Ishikawa (cell line): ENCODE measurements around the gene OR8A1.

Experiments used
- CEBPB ChIP-seq: IDR thresholded peaks from 2 replicates; pipeline ENCODE4 v1.6.1; 2012
- CREB1 ChIP-seq: IDR thresholded peaks from 2 replicates; pipeline ENCODE4 v1.6.1; 2012; ENCODE audit warnings: low read depth
- EGR1 ChIP-seq: IDR thresholded peaks from 2 replicates; pipeline ENCODE4 v1.6.1; 2012
- EP300 ChIP-seq: IDR thresholded peaks from 2 replicates; pipeline ENCODE4 v1.6.1; 2012; ENCODE audit warnings: borderline replicate concordance
- FOXM1 ChIP-seq: IDR thresholded peaks from 2 replicates; pipeline ENCODE4 v1.6.1; 2012; ENCODE audit warnings: low read depth, borderline replicate concordance
- NFIC ChIP-seq: IDR thresholded peaks from 2 replicates; pipeline ENCODE4 v1.6.1; 2012
- RAD21 ChIP-seq: IDR thresholded peaks from 2 replicates; pipeline ENCODE4 v1.6.1; 2012; ENCODE audit warnings: low read depth
- TAF1 ChIP-seq: IDR thresholded peaks from 2 replicates; pipeline ENCODE4 v1.6.1; 2012; ENCODE audit warnings: low read depth, mild to moderate bottlenecking
- TCF12 ChIP-seq: IDR thresholded peaks from 2 replicates; pipeline ENCODE4 v1.6.1; 2012; ENCODE audit warnings: low read depth
- TEAD4 ChIP-seq: IDR thresholded peaks from 2 replicates; pipeline ENCODE4 v1.6.1; 2012
- YY1 ChIP-seq: IDR thresholded peaks from 2 replicates; pipeline ENCODE4 v1.6.1; 2012; ENCODE audit warnings: low read depth
- ZBTB7A ChIP-seq: IDR thresholded peaks from 2 replicates; pipeline ENCODE4 v1.6.1; 2012; ENCODE audit warnings: low read depth
- TF ChIP-seq, protein P1 (sequence below): IDR thresholded peaks from 2 replicates; pipeline ENCODE4 v1.6.1; 2012; ENCODE audit warnings: low read depth, mild to moderate bottlenecking
- TF ChIP-seq, protein P2 (sequence below): IDR thresholded peaks from 2 replicates; pipeline ENCODE4 v1.6.1; 2012
- TF ChIP-seq, protein P3 (sequence below): IDR thresholded peaks from 2 replicates; pipeline ENCODE4 v1.6.1; 2012

The OR8A1 gene

DNA sequence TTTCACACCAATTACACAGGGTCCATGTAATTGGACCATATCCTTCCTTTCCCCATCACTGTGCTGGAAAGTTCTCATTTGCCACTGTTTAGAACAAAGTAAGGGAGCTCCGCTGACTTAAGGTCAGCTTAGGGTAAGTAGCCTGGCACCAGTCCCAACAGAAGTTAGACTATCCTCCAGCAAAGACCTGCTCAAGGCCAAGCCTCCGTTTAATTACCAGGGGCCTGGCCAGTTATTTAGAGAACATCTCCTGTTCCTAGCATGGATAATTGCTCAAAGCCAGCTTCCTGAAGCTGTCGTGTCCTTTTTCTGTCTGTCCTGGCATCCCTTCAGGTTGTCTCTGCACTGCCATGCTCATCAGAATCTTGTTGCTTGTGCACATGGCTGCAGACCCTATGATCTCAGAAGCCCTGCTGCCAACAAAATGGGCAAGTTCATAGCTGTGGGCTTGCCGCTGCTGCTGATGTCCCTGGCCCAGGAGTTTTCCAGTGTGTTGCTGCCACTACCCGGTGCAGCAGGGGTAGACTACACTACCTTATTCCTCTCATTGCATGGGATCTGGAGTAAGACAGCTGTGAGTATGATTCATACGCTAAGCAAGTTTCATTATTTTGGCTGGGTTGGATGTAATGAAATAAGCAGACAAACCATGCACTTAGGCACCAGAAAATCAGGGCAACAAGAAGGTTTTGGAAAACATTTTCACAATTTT lies 8.1 kb downstream of the OR8A1 start:
- no peak for TF ChIP-seq NFIC

DNA sequence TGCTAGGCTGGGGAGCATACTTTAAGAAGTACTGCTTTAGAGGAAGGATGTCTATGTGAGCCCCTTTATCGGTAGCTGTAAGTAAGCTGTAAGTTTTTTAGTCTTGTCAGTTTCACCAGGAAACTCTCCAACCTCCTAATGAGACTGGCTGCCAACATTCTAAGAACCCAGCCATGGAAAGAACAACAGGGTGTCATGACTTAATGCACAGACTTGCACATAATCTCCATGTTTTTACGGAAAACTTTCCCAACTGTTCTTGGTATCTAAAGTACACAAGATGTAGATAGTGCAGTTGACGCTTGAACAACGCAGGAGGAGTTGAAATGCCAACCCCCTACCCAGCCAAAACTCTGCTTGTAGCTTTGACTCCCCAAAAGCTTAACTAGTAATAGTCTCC lies 9.0 kb downstream of the OR8A1 start:
- no peak for TF ChIP-seq CEBPB

DNA sequence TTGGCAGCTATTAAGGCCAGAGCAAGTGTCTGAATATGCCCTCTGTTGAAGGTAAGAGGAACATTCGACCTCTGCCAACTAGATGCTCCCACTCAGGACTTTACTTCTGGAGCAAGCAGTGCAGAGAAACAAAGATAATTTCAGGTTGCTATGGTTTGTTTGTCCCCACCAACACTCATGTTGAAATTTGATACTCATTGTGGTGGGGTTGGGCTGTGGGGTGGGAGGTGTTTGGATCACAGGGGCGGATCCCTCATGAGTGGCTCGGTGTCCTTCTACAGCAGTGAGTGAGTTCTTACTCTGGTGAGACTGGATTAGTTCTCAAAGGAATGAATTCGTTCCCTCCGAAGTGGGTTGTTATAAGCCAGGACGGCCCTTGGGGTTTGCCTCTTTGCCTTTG lies 12.0 kb downstream of the OR8A1 start:
- TF ChIP-seq, protein P1, sequence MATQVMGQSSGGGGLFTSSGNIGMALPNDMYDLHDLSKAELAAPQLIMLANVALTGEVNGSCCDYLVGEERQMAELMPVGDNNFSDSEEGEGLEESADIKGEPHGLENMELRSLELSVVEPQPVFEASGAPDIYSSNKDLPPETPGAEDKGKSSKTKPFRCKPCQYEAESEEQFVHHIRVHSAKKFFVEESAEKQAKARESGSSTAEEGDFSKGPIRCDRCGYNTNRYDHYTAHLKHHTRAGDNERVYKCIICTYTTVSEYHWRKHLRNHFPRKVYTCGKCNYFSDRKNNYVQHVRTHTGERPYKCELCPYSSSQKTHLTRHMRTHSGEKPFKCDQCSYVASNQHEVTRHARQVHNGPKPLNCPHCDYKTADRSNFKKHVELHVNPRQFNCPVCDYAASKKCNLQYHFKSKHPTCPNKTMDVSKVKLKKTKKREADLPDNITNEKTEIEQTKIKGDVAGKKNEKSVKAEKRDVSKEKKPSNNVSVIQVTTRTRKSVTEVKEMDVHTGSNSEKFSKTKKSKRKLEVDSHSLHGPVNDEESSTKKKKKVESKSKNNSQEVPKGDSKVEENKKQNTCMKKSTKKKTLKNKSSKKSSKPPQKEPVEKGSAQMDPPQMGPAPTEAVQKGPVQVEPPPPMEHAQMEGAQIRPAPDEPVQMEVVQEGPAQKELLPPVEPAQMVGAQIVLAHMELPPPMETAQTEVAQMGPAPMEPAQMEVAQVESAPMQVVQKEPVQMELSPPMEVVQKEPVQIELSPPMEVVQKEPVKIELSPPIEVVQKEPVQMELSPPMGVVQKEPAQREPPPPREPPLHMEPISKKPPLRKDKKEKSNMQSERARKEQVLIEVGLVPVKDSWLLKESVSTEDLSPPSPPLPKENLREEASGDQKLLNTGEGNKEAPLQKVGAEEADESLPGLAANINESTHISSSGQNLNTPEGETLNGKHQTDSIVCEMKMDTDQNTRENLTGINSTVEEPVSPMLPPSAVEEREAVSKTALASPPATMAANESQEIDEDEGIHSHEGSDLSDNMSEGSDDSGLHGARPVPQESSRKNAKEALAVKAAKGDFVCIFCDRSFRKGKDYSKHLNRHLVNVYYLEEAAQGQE = no peak

DNA sequence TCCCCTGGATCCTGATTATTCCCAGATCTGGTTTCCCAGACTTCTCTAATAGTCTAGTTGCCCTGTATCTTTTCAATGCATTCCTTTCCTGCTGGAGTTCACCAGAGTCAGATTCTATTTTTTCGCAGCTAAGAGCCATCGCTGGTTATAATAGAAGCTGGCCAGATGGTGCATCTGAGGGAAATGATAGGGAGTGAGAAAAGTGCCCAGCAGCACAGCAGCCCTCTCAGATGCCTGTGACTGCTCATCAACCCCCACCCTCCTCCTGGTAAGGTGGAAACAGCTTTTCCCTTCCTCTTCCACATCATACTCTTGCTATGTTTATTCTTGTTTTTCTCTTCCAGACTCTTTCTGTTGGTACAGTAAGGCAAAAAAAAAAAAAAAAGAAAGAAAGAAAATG lies 12.8 kb downstream of the OR8A1 start:
- TF ChIP-seq, protein P2, sequence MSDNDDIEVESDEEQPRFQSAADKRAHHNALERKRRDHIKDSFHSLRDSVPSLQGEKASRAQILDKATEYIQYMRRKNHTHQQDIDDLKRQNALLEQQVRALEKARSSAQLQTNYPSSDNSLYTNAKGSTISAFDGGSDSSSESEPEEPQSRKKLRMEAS = no peak
- TF ChIP-seq YY1 (no peak), RAD21 (no peak), EGR1 (no peak), ZBTB7A (no peak), FOXM1 (no peak), TEAD4 (no peak)
- TF ChIP-seq, protein P3, sequence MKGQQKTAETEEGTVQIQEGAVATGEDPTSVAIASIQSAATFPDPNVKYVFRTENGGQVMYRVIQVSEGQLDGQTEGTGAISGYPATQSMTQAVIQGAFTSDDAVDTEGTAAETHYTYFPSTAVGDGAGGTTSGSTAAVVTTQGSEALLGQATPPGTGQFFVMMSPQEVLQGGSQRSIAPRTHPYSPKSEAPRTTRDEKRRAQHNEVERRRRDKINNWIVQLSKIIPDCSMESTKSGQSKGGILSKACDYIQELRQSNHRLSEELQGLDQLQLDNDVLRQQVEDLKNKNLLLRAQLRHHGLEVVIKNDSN = no peak
- TF ChIP-seq, protein P1 = no peak

DNA sequence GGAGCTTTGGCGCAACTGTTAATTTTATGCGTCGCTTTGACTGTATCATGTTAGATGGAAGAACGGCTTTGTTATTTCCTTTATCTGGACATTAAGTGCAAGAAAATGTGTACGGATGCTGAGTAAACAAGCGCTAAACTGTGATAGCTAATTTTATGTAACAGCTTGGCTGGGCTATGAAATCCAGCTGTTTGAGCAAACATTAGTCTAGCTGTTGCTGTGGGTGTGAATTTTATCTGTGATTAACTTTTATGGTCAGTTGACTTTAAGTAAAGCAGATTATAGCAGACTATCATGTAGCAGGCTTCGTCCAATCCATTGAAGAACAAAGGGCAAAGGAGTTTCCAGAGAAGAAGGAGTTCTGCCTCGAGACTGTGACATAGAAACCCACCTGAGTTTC lies 14.0 kb downstream of the OR8A1 start:
- no peak for TF ChIP-seq ZBTB7A
- TF ChIP-seq TAF1 = no peak
- TF ChIP-seq TEAD4 = no peak
- TF ChIP-seq CREB1 = no peak
- no peak for TF ChIP-seq FOXM1
- TF ChIP-seq, protein P2 = no peak
- TF ChIP-seq TCF12 = no peak

DNA sequence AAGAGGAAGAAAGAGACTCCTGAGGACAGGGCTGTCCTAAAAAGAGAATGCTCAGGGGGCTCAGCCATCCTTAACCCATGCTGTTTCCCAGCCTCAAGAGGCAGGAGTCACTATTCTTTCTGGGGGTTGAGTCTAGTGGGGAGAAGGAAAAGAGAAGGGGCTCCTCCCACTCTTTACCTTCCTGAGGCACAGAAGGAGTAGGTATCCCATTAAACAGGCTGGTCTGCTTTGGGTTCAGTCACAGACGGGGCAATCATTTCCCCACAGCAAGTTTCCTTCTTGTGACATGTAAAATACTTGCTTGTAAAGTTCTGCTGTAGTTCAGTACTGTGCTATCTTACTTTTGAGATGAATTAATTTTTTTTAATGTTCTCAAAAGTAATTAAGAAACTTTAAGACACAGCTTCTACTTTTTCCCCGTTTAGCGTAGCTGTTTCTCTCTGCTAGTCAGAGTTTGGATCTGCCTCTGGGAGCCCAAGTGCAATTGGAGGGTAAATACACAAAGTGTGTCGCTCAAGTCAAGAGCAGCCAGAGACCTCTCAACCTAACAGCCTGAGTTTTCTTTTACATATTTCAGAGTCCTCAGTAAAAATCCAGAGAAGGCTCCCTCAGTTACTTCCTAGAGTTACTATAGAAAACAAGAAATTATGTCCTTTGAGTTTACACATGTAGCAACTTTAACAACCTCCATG lies 15.0 kb downstream of the OR8A1 start:
- TF ChIP-seq FOXM1 (no peak), CEBPB (no peak), TAF1 (no peak), EP300 (no peak), TCF12 (no peak), RAD21 (no peak), TEAD4 (no peak), YY1 (no peak), EGR1 (no peak), ZBTB7A (no peak), NFIC (no peak), CREB1 (no peak)
- TF ChIP-seq, protein P1 = no peak
- TF ChIP-seq, protein P2 = no peak
- TF ChIP-seq, protein P3 = no peak
